HEK293 (cell line): ENCODE results near the gene TRAF7.
A peak's percentile ranks its signal among the peaks of the same experiment; 100 is the strongest.

Experiments used
- CTCF ChIA-PET: fragments of 350-600 bp; formaldehyde crosslinking; extraction: SDS; loops from one replicate; lab custom pipeline; 2021; ENCODE audit warnings: antibody characterized with exemption; lab: Yijun Ruan, JAX
- POLR2A ChIA-PET: fragments of 300-600 bp; formaldehyde crosslinking; extraction: SDS; loops from one replicate; lab custom pipeline; 2020; ENCODE audit warnings: antibody characterized with exemption, inconsistent platforms; lab: Yijun Ruan, JAX
- H3K27ac ChIP-seq: fragments of 200-500 bp; sonication (Bioruptor generic); 2 replicates; pipeline ENCODE4 v1.5.1; 2014; ENCODE audit warnings: low read depth, low read length, control low read depth, inconsistent platforms; ENCODE audit errors: extremely low read depth
- H3K36me3 ChIP-seq, 2 experiments: fragments of 200-500 bp in 1 of 2; sonication (Bioruptor generic) in 1 of 2; 1 replicate in 1 of 2; 2 replicates in 1 of 2; pipeline ENCODE4 v1.5.1; 2014 to 2017; ENCODE audit warnings: inconsistent platforms in 2 of 2, low read length in 2 of 2; ENCODE audit not compliant: control insufficient read depth in 2 of 2, insufficient read depth in 1 of 2
- H3K4me1 ChIP-seq: fragments of 200-500 bp; sonication (Bioruptor generic); 2 replicates; pipeline ENCODE4 v1.5.1; 2014; ENCODE audit warnings: mild to moderate bottlenecking, low read length, inconsistent platforms; ENCODE audit not compliant: control insufficient read depth, insufficient read depth
- H3K4me3 ChIP-seq: 2 replicates; pipeline ENCODE4 v1.5.1; 2011; ENCODE audit warnings: low read depth, mild to moderate bottlenecking, control low read depth, low read length, moderate library complexity
- H3K9me3 ChIP-seq: fragments of 200-500 bp; sonication (Bioruptor generic); 2 replicates; pipeline ENCODE4 v1.5.1; 2014; ENCODE audit warnings: low read depth, low read length, inconsistent platforms; ENCODE audit not compliant: control insufficient read depth, insufficient read depth
- BCL11A ChIP-seq: fragments of 450-650 bp; formaldehyde crosslinking; IDR thresholded peaks from 2 replicates; pipeline ENCODE4 v1.5.1; 2016; ENCODE audit warnings: low read depth, missing biosample characterization, missing genetic modification characterization
- EGR2 ChIP-seq: fragments of 450-650 bp; formaldehyde crosslinking; IDR thresholded peaks from 2 replicates; pipeline ENCODE4 v1.5.1; 2016; ENCODE audit warnings: low read depth, missing biosample characterization, missing genetic modification characterization
- ELK4 ChIP-seq: IDR thresholded peaks from 2 replicates; pipeline ENCODE4 v1.6.1; 2011; ENCODE audit warnings: mild to moderate bottlenecking, low read depth, low read length, borderline replicate concordance
- GLI2 ChIP-seq: fragments of 450-650 bp; formaldehyde crosslinking; IDR thresholded peaks from 2 replicates; pipeline ENCODE4; 2017; ENCODE audit warnings: missing biosample characterization, missing genetic modification characterization, low read depth, borderline replicate concordance
- GLIS2 ChIP-seq: fragments of 450-650 bp; formaldehyde crosslinking; IDR thresholded peaks from 2 replicates; pipeline ENCODE4 v1.5.1; 2016; ENCODE audit warnings: missing biosample characterization, missing genetic modification characterization
- KLF16 ChIP-seq: fragments of 450-650 bp; formaldehyde crosslinking; IDR thresholded peaks from 2 replicates; pipeline ENCODE4 v1.5.1; 2017; ENCODE audit warnings: missing biosample characterization, missing genetic modification characterization
- RBAK ChIP-seq: fragments of 450-650 bp; formaldehyde crosslinking; IDR thresholded peaks from 2 replicates; pipeline ENCODE4 v1.5.1; 2016; ENCODE audit warnings: missing biosample characterization, missing genetic modification characterization
- SCRT1 ChIP-seq: fragments of 450-650 bp; formaldehyde crosslinking; IDR thresholded peaks from 2 replicates; pipeline ENCODE4 v1.5.1; 2016; ENCODE audit warnings: missing biosample characterization, missing genetic modification characterization, borderline replicate concordance
- SP7 ChIP-seq: fragments of 450-650 bp; formaldehyde crosslinking; IDR thresholded peaks from 2 replicates; pipeline ENCODE4 v1.5.1; 2016; ENCODE audit warnings: missing biosample characterization, missing genetic modification characterization
- TSHZ1 ChIP-seq: fragments of 450-650 bp; formaldehyde crosslinking; IDR thresholded peaks from 2 replicates; pipeline ENCODE4 v1.5.1; 2016; ENCODE audit warnings: missing biosample characterization, missing genetic modification characterization, borderline replicate concordance
- ZBTB21 ChIP-seq: fragments of 450-650 bp; formaldehyde crosslinking; IDR thresholded peaks from 2 replicates; pipeline ENCODE4 v1.5.1; 2017; ENCODE audit warnings: missing biosample characterization, missing genetic modification characterization
- ZIC2 ChIP-seq: fragments of 450-650 bp; formaldehyde crosslinking; IDR thresholded peaks from 2 replicates; pipeline ENCODE4 v1.5.1; 2016; ENCODE audit warnings: missing biosample characterization, missing genetic modification characterization
- ZNF10 ChIP-seq: fragments of 450-650 bp; formaldehyde crosslinking; IDR thresholded peaks from 2 replicates; pipeline ENCODE4 v1.5.1; 2017; ENCODE audit warnings: missing biosample characterization, missing genetic modification characterization
- ZNF112 ChIP-seq: fragments of 450-650 bp; formaldehyde crosslinking; IDR thresholded peaks from 2 replicates; pipeline ENCODE4 v1.5.0; 2017; ENCODE audit warnings: missing biosample characterization, missing genetic modification characterization
- ZNF132 ChIP-seq: fragments of 450-650 bp; formaldehyde crosslinking; IDR thresholded peaks from 2 replicates; pipeline ENCODE4 v1.5.1; 2017; ENCODE audit warnings: missing biosample characterization, missing genetic modification characterization, borderline replicate concordance
- ZNF140 ChIP-seq: fragments of 450-650 bp; formaldehyde crosslinking; IDR thresholded peaks from 2 replicates; pipeline ENCODE4 v1.5.1; 2016; ENCODE audit warnings: missing biosample characterization, missing genetic modification characterization
- ZNF311 ChIP-seq: fragments of 450-650 bp; formaldehyde crosslinking; IDR thresholded peaks from 2 replicates; pipeline ENCODE4 v1.5.1; 2017; ENCODE audit warnings: missing biosample characterization, missing genetic modification characterization, borderline replicate concordance
- ZNF37A ChIP-seq: fragments of 450-650 bp; IDR thresholded peaks from 2 replicates; pipeline ENCODE4 v1.5.1; 2018; ENCODE audit warnings: missing biosample characterization, missing genetic modification characterization
- ZNF404 ChIP-seq: fragments of 450-650 bp; formaldehyde crosslinking; IDR thresholded peaks from 2 replicates; pipeline ENCODE4 v1.5.1; 2017; ENCODE audit warnings: missing biosample characterization, missing genetic modification characterization
- ZNF544 ChIP-seq: fragments of 450-650 bp; formaldehyde crosslinking; IDR thresholded peaks from 2 replicates; pipeline ENCODE4 v1.5.0; 2017; ENCODE audit warnings: missing biosample characterization, missing genetic modification characterization
- ZNF558 ChIP-seq: fragments of 450-650 bp; formaldehyde crosslinking; IDR thresholded peaks from 2 replicates; pipeline ENCODE4 v1.5.1; 2016; ENCODE audit warnings: missing biosample characterization, missing genetic modification characterization
- ZNF580 ChIP-seq: fragments of 450-650 bp; formaldehyde crosslinking; IDR thresholded peaks from 2 replicates; pipeline ENCODE4 v1.5.1; 2016; ENCODE audit warnings: missing biosample characterization, missing genetic modification characterization
- ZNF626 ChIP-seq: fragments of 450-650 bp; sonication (Bioruptor Pico); formaldehyde crosslinking; IDR thresholded peaks from 2 replicates; pipeline ENCODE4 v1.5.1; 2018; ENCODE audit warnings: missing biosample characterization, missing genetic modification characterization, inconsistent platforms
- ZNF658 ChIP-seq: fragments of 450-650 bp; formaldehyde crosslinking; IDR thresholded peaks from 2 replicates; pipeline ENCODE4; 2016; ENCODE audit warnings: missing biosample characterization, missing genetic modification characterization
- ZSCAN18 ChIP-seq: fragments of 450-650 bp; formaldehyde crosslinking; IDR thresholded peaks from 2 replicates; pipeline ENCODE4 v1.5.1; 2016; ENCODE audit warnings: missing biosample characterization, missing genetic modification characterization

Gene TRAF7

GRCh38 chr16:2170080-2170479, 14.5 kb downstream of the TRAF7 start:
- H3K36me3 ChIP-seq = peaks cover 0 to 63% of the 10 kb centered on the region in 2 experiments; a peak in 2 of 3 replicates
- no peak overlapping the region for H3K27ac ChIP-seq
- H3K4me1 ChIP-seq = no peaks in the 10 kb centered on the region
- ChIA-PET CTCF (interaction anchor here (0.6 to 1.0 kb wide), 2 partner anchors 9 to 12 kb away, joined by 3 read pairs; no protein-coding TSS in a partner anchor), POLR2A (interaction anchor here (3.2 kb wide), 1 partner anchor 15 kb away, joined by 18 read pairs; the partner anchor contains the start of gene TRAF7)
- H3K4me3 ChIP-seq = no peak overlapping the region
- H3K9me3 ChIP-seq = no peaks in the 10 kb centered on the region
- TF ChIP-seq TSHZ1 (no peak), ZIC2 (tag by site-specific recombination) (peak; percentile 47; the same call in 1 of the 2 replicates), ZSCAN18 (tag by site-specific recombination) (no peak), ELK4 (no peak), ZNF404 (no peak), ZNF626 (tag by site-specific recombination) (no peak), EGR2 (tag by site-specific recombination) (no peak), RBAK (tag by site-specific recombination) (no peak), ZNF37A (no peak)

- TF ChIP-seq ZNF132 (tag by site-specific recombination) (no peak), ZNF311 (tag by site-specific recombination) (no peak), ZNF544 (tag by site-specific recombination) (no peak), BCL11A (tag by site-specific recombination) (no peak), SCRT1 (tag by site-specific recombination) (no peak), ZNF112 (tag by site-specific recombination) (no peak), ZNF580 (tag by site-specific recombination) (no peak), KLF16 (no peak), ZNF140 (no peak), ZNF558 (tag by site-specific recombination) (no peak), ZBTB21 (no peak), ELK4 (no peak), GLI2 (tag by site-specific recombination) (no peak), ZNF658 (no peak), ZNF10 (tag by site-specific recombination) (no peak), SP7 (no peak), GLIS2 (tag by site-specific recombination) (no peak)
- POLR2A ChIA-PET = interaction anchor here (3.2 kb wide), 1 partner anchor 16 kb away, joined by 18 read pairs; the partner anchor contains the start of gene TRAF7
- Histone ChIP-seq H3K9me3 (no peaks in the 10 kb centered on the region), H3K36me3 (peaks cover 0 to 65% of the 10 kb centered on the region in 2 experiments; a peak in 2 of 3 replicates), H3K4me3 (no peak overlapping the region), H3K4me1 (no peaks in the 10 kb centered on the region), H3K27ac (no peak overlapping the region)
- CTCF ChIA-PET = interaction anchor here (1.0 kb wide), 1 partner anchor 12 kb away, joined by 3 read pairs; no protein-coding TSS in a partner anchor
Observed at GRCh38 chr16:2170587-2171435, 15.2 kb downstream of the TRAF7 start.
